PFSK-1 (cell line): ENCODE results near the gene RIMKLA.

Experiments
- FOXP2 ChIP-seq: optimal IDR thresholded peaks from 2 replicates; pipeline ENCODE3; 2011; ENCODE audit warnings: borderline replicate concordance, control low read depth, inconsistent platforms; ENCODE audit not compliant: insufficient read depth; ENCODE audit errors: extremely low read length, extremely low read depth
- POLR2AphosphoS5 ChIP-seq: IDR thresholded peaks from 2 replicates; pipeline ENCODE4 v1.6.1; 2012; ENCODE audit warnings: low read depth, mild to moderate bottlenecking, control low read depth, low read length, moderate library complexity
- SIN3A ChIP-seq: IDR thresholded peaks from 2 replicates; pipeline ENCODE4 v1.6.1; 2012; ENCODE audit warnings: mild to moderate bottlenecking, low read length, moderate library complexity, borderline replicate concordance; ENCODE audit not compliant: insufficient read depth
- TF ChIP-seq, protein P1 (sequence below), 2 experiments: IDR thresholded peaks; 2 replicates each; pipeline versions ENCODE4 v1.6.1 to v1.8.0; 2011 to 2012; ENCODE audit warnings: low read depth in 2 of 2, low read length in 2 of 2, control low read depth in 1 of 2, inconsistent platforms in 1 of 2, mild to moderate bottlenecking in 1 of 2, moderate library complexity in 1 of 2; ENCODE audit not compliant: insufficient read depth in 1 of 2

DNA sequence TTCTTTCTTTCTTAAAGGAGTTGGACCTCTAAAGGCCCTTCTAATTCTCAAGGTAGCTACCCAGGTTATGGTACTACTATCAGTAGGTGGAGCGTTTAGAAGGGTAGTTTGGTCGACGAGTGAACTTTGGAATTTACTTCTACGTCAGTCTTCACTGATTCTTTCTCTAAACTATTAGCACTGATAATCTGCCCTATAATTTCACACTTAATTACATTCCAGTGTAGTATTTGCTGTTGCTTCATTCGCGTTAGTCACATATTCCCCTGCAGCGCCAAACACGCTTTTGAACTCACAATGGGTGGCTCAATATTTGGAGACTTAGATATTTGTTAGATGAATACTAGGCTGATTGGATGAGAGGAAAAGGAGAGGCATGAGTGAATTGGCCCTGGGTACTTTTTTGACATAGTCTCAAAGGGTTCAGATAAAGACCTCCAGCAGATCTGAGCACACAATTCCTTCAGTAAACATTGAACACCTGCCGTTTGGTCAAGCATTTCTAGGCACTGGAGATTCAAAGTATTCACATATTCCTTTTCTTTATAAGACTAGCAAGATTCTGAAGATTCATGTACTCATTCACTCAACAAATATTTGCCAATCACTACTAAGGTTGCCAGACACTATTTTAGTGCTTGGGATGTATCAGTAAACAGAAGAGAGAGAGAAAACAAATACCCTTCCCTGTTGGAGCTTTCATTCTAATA is 44.6 kb upstream of the RIMKLA start:
- TF ChIP-seq SIN3A (no peak), POLR2AphosphoS5 (no peak), FOXP2 (no peak)
- TF ChIP-seq, protein P1, sequence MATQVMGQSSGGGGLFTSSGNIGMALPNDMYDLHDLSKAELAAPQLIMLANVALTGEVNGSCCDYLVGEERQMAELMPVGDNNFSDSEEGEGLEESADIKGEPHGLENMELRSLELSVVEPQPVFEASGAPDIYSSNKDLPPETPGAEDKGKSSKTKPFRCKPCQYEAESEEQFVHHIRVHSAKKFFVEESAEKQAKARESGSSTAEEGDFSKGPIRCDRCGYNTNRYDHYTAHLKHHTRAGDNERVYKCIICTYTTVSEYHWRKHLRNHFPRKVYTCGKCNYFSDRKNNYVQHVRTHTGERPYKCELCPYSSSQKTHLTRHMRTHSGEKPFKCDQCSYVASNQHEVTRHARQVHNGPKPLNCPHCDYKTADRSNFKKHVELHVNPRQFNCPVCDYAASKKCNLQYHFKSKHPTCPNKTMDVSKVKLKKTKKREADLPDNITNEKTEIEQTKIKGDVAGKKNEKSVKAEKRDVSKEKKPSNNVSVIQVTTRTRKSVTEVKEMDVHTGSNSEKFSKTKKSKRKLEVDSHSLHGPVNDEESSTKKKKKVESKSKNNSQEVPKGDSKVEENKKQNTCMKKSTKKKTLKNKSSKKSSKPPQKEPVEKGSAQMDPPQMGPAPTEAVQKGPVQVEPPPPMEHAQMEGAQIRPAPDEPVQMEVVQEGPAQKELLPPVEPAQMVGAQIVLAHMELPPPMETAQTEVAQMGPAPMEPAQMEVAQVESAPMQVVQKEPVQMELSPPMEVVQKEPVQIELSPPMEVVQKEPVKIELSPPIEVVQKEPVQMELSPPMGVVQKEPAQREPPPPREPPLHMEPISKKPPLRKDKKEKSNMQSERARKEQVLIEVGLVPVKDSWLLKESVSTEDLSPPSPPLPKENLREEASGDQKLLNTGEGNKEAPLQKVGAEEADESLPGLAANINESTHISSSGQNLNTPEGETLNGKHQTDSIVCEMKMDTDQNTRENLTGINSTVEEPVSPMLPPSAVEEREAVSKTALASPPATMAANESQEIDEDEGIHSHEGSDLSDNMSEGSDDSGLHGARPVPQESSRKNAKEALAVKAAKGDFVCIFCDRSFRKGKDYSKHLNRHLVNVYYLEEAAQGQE (IDR thresholded peaks at IDR 0.05; ENCODE audit: insufficient read depth in 1 of 2, low read depth in 2 of 2, low read length in 2 of 2): no peak
